Testis (tissue), 2 donors: ENCODE results near the gene NSUN3.

Experiments
- POLR2A ChIP-seq: fragments of 450-650 bp; IDR thresholded peaks from one replicate; pipeline ENCODE4 v1.6.1; 2017; ENCODE audit warnings: antibody characterized with exemption, mild to moderate bottlenecking, moderate library complexity
- TF ChIP-seq, protein P1 (sequence below), 3 experiments: fragments of 450-650 bp in 2 of 3; fragments of 200-600 bp in 1 of 3; sonication (generic) in 1 of 3; IDR thresholded peaks; one replicate each; pipeline ENCODE4 v1.5.1; 2016 to 2019; ENCODE audit warnings: antibody characterized with exemption in 3 of 3, mild to moderate bottlenecking in 2 of 3, moderate library complexity in 1 of 3

DNA sequence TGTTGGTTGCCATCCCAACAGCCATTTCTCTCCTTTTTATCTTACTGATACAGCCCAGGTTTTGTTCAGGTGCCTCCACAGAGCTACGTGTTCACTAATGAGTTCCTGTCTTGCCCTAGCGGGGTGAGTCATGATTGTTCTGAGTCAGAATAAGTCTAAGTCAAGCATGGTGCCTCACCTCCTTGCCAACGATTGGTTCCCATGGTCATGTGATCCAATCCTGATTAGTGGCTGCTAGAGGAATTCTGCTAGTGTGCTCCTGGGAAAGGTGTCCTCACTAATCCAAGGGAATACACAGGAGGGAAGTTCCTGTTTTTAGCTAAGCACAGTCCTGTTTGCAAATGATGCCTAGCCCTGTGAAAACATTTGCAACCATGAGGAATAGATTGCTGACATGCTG lies 99.8 kb downstream of the NSUN3 start:
- TF ChIP-seq, protein P1, sequence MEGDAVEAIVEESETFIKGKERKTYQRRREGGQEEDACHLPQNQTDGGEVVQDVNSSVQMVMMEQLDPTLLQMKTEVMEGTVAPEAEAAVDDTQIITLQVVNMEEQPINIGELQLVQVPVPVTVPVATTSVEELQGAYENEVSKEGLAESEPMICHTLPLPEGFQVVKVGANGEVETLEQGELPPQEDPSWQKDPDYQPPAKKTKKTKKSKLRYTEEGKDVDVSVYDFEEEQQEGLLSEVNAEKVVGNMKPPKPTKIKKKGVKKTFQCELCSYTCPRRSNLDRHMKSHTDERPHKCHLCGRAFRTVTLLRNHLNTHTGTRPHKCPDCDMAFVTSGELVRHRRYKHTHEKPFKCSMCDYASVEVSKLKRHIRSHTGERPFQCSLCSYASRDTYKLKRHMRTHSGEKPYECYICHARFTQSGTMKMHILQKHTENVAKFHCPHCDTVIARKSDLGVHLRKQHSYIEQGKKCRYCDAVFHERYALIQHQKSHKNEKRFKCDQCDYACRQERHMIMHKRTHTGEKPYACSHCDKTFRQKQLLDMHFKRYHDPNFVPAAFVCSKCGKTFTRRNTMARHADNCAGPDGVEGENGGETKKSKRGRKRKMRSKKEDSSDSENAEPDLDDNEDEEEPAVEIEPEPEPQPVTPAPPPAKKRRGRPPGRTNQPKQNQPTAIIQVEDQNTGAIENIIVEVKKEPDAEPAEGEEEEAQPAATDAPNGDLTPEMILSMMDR (IDR thresholded peaks at IDR 0.05), result no peak
- TF ChIP-seq POLR2A, result no peak
